Activated CD4-positive, alpha-beta T cell treated with anti-CD3 and anti-CD28 coated beads for 1 hour (primary cell): Measurements from ENCODE around the gene MGMT.

ENCODE experiments used
- DNase-seq: peaks from one replicate; pipeline ENCODE4 v3.0.0-alpha.2; 2020

Gene MGMT

GRCh38 chr10:129717816-129718547 is 250.9 kb downstream of the MGMT start:
- DNase-seq: no peak

- no peak for DNase-seq
These were observed 251.7 kb downstream of the MGMT start for GRCh38 chr10:129718548-129719414.

GRCh38 chr10:129719415-129719739 is 252.3 kb downstream of the MGMT start:
- no peak for DNase-seq

DNA sequence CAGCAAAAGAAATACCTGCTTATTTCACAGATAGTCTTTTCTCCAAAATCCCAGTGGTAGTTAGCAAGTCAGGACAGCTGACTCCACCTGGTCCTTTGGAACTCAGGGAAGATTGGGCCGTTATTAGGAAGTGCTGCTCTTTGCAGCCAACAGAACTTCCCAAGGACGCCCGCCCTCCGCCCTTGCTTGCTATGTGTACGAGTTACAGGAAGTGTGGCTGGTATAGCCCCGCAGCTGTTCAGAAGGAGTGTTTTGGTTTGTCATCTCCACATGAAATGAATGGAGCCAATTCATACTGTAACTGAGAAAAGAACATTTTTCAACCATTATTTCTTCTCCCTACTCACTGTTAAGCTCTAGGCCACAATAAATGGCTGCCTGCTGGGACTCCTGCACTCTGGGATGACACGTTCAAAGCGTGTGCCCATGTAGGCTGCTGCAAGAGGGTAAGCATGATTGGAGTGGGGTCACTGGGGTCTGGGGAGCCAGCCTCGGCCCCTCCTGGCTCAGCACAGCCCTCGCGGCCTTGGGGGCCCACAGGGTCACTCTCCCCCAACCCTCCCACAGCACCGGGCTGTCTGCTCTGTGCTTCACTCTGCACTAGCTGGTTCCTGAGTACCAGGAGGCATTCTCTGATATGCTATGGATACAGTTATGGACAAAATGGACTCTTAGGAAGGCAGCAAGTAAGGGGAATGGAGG is 253.0 kb downstream of the MGMT start:
- no peak for DNase-seq

GRCh38 chr10:129725011-129725410 is 258.0 kb downstream of the MGMT start:
- DNase-seq: no peak

GRCh38 chr10:129725482-129725881 is 258.4 kb downstream of the MGMT start:
- DNase-seq: no peak

GRCh38 chr10:129725890-129726631 is 259.0 kb downstream of the MGMT start:
- DNase-seq: no peak

GRCh38 chr10:129727071-129727470 is 260.0 kb downstream of the MGMT start:
- no peak for DNase-seq

DNA sequence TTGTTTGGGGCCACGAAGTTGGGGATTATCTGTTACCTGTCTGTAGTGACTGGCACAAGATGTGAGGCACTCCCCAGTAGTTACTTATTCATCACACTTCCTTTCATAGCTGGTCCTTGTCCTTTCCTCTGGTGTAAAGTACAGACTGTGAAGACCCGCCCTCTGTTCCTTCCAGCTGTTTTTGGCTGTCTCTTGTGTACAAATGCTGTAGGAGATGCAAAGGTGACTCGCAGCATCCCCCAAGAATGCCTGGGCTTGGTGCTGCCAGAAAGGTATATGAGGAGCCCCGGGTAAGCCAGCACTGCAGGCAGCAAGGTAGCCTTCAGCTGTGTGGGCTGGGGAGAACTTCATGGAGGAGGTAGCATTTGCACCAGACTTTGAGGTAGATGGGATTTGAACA is 260.5 kb downstream of the MGMT start:
- no peak for DNase-seq

DNA sequence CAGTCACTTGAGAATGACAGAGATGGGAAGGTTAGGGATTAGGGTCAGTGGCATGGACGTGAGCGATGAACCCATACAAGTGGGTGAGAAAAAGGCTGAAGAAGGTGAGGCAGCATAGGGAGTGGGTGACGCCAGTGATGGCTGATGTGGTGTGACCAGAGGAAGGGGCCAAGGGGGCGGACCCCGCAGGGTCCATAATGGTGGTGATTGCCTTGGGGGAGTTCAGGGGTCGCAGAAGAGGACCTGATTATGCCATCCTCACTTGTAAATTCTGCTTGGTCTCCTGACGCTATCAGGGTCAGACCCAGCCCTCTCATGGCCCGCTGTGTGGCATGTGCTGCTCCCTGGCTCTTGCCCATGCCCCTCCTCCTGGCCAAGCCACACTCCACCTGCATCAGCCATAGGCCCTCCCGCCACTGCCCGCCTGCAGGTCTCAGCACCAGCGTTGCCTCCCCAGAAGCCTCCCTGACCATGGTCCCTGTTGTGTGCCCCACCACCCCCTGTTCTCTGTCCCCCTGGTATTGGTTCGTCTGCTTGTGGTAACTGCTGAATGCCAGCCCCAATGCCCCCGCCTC is 261.3 kb downstream of the MGMT start:
- DNase-seq: no peak

DNA sequence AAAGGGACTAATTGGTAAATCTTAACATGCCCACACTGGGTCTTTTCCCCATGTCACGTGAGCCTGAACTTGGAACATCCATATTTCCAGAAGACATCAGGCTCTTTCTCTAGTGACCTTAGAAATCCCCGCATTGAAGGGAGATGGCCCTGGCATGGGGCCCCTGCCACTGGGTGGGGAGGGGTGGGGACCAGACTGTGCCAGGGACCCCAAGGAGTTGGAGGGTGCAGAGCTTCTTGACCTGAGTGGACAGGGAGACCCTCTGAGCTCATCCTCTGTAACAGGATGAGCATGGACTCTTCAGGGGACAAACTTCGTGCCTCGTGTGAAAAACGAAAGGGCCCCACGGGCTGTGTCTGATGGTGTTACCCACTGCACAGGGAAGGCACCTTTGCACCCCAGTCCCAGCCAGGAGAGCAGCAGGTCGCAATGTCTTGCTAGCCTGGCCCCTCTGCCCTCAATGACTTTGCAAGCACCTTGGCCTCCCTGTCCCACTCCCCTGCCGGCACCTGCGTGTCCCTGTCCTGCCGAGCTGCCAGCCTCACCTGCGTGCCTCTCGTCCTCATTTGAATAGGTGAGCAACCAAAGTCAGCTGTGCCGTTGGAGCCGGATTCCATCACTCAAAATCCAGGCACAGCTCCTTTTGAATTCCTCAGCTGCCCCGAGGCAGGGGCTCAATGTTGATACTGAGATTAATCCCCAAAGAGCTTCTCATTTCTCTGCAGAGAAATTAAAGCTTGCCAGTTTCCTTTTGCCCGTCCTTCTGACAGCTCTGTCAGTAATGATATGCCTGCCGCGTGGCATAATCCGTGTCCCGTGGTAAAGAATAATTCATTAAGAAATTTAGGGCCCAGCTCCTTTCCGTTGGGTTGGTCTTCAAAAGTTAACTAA is 262.1 kb downstream of the MGMT start:
- no peak for DNase-seq

DNA sequence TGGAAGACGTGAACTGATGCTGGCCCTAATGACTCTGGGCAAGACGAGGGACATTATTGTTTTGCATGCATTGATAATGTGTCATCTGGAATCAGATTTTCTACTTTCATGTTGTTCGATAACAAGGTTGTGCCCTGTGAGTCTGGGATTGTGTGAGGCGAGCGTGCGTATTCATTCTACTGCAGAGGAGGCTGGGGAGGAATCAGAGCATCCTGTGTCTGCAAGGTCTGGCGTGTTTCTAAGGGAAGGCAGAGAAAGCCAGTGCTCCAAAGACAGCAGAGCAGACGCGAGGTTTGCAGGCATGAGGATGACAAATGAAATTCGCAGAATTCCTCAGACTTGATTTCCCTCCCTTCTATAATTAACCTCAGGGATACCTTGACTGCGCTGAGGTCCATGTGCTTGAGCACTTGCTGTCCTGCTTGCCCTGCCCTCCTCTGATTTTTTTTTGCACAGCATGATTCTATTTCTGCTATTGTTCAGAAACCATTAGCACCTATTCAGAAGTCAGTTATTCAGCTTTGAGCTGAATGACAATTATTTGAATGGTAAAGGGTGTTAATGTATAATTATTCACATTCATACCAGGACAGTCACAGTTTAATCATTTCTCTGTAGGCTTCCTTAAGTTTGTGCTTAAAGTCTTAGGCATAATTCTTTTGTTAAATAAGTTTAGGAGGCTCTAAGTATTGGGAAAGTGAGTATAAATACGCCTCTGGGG is 263.4 kb downstream of the MGMT start:
- no peak for DNase-seq

GRCh38 chr10:129730993-129731325 is 263.9 kb downstream of the MGMT start:
- DNase-seq: no peak

GRCh38 chr10:129740532-129741279 is 273.7 kb downstream of the MGMT start:
- no peak for DNase-seq

GRCh38 chr10:129741280-129741977 is 274.4 kb downstream of the MGMT start:
- DNase-seq: no peak

DNA sequence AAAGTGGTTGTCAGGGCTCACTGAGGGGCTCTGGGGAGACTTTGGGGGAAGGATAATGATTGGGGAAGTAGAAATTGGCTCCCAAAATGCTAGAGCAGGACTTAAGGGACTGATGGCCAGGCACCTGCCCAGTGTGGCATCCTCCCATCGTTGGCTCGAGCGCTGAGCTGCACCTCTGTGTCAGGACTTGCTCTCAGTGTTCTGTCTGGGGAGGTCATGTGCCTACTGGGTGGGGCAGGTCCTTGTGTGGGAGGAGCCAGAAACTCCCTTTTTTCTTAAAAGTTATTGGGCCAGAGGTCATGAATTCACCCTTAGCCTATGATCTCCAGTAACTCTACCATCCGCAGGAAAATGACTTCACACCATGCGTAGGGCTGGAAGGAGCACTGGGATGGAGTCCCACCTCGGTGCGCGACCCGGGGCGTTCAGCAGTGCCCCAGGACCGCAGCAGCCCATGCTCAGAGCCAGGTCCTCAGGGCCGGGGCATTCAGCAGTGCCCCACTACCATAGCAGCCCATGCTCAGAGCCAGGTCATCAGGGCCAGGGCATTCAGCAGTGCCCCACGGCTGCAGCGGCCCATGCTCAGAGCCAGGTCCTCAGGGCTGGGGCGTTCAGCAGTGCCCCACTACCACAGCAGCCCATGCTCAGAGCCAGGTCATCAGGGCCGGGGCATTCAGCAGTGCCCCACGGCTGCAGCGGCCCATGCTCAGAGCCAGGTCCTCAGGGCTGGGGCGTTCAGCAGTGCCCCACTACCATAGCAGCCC is 275.1 kb downstream of the MGMT start:
- no peak for DNase-seq

GRCh38 chr10:129742742-129743550 is 275.9 kb downstream of the MGMT start:
- no peak for DNase-seq

DNA sequence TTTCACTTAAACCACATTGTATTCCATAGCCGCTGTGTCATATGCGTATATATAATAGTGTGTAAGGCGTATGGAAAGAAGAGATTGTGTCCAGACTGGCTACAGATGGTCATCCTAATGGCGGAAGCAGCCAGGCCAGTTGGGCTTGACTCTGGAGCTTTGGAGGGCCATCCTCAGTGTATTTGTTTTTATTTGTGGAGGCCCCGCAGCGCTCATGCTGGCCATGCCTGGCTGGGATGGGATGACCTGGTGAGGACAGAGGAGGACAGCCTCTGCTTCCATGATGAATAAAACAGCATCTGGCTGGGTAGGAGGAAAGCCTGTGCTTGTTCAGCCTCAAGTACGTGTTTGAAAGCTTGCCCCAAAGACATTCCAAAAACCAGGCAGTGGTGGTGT is 276.7 kb downstream of the MGMT start:
- no peak for DNase-seq
